Activated T-helper 1 cell treated with Interleukin-2 at 50 U/mL for 16 hours (primary cell): ENCODE measurements around the gene VASH1.
"Not testable (repeated sequence)": the region's sequence is repeated elsewhere in the genome, so short reads cannot be mapped to it uniquely, and the experiment has no call there.

Experiments
- DNase-seq: peaks from one replicate; pipeline ENCODE4 v3.0.0-alpha.2; 2020; ENCODE audit warnings: low read depth

Gene VASH1

GRCh38 chr14:76761136-76761959 is at the start of gene VASH1:
Gene VASH1, plus strand, starts transcription at chr14:76761468. Its CDS starts 1,354 bp downstream, at chr14:76762822.
- peak; percentile 25 for DNase-seq

GRCh38 chr14:76713121-76713520 is 48.1 kb upstream of the VASH1 start:
- DNase-seq, result no peak

GRCh38 chr14:76714470-76714869 is 46.8 kb upstream of the VASH1 start:
- no peak for DNase-seq

- no peak for DNase-seq
Measured at GRCh38 chr14:76715101-76715500, 46.2 kb upstream of the VASH1 start.

GRCh38 chr14:76715511-76716081 is 45.7 kb upstream of the VASH1 start:
- no peak for DNase-seq

- DNase-seq, result no peak
Measured at GRCh38 chr14:76716285-76716684, 45.0 kb upstream of the VASH1 start.

GRCh38 chr14:76717508-76718290 is 43.6 kb upstream of the VASH1 start:
- no peak for DNase-seq

GRCh38 chr14:76718306-76719040 is 42.8 kb upstream of the VASH1 start:
- no peak for DNase-seq

GRCh38 chr14:76719666-76720065 is 41.6 kb upstream of the VASH1 start:
- no peak for DNase-seq

- DNase-seq, result no peak
Measured at GRCh38 chr14:76720382-76720813, 40.9 kb upstream of the VASH1 start.

GRCh38 chr14:76721506-76721905 is 39.8 kb upstream of the VASH1 start:
- not testable (repeated sequence) for DNase-seq

GRCh38 chr14:76724651-76725550 is 36.4 kb upstream of the VASH1 start:
- no peak for DNase-seq

GRCh38 chr14:76726551-76726970 is 34.7 kb upstream of the VASH1 start:
- no peak for DNase-seq

GRCh38 chr14:76727384-76727783 is 33.9 kb upstream of the VASH1 start:
- DNase-seq, result no peak

GRCh38 chr14:76727901-76728300 is 33.4 kb upstream of the VASH1 start:
- DNase-seq, result no peak

- no peak for DNase-seq
Measured at GRCh38 chr14:76729258-76729657, 32.0 kb upstream of the VASH1 start.

- no peak for DNase-seq
Measured at GRCh38 chr14:76729953-76730505, 31.2 kb upstream of the VASH1 start.

- DNase-seq, result not testable (repeated sequence)
Measured at GRCh38 chr14:76734501-76734900, 26.8 kb upstream of the VASH1 start.

- DNase-seq, result no peak
Measured at GRCh38 chr14:76736514-76736913, 24.8 kb upstream of the VASH1 start.

- no peak for DNase-seq
Measured at GRCh38 chr14:76741074-76741473, 20.2 kb upstream of the VASH1 start.

- DNase-seq, result no peak
Measured at GRCh38 chr14:76742185-76742584, 19.1 kb upstream of the VASH1 start.
